ENCODE results near the gene REPIN1. TPM values are rescaled to one million over a fixed set of nuclear protein-coding genes. Genes with fewer than 3 reads are reported as not detected.

The REPIN1 gene
- total and polyA plus RNA-seq, 9 of the 15 experiments (the other 6 are each of a cell fraction or from before 2014, with no cell fraction given): 8.1 to 283 (median 94.3) TPM

DNA sequence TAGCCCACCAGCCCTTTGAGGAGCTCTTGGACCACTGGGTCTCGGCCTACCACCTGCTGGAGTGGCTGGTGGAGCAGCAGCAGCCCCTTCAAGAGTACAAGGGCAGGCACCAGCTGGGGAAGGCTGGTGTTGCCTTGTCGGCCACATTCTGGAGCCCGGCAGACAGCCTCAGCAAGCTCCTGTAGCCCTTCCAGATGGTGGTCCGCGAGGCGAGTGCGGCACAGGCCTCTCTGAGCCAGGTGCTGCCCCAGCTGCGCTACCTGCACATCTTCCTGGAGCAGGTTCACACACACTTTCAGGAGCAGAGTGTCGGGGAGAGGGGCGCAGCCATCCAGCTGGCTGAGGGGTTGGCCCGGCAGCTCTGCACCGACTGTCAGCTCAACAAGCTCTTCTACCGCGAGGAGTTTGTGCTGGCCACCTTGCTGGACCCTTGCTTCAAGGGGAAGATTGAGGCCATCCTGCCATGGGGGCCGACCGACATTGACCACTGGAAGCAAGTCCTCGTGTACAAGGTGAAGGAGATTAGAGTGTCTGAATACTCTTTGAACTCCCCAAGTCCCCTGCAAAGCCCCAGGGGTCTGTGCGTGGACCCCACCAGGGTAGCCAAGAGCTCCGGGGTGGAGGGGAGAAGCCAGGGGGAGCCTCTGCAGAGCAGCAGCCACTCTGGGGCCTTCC is 38.3 kb upstream of the REPIN1 start:
- peaks cover 0 to 17% of the 10 kb centered on the region in 2 experiments; a peak in 3 of 5 replicates for H3K4me1 ChIP-seq (replicated peaks in 1 of 2; ENCODE audit: control insufficient read depth in 2 of 2, insufficient read depth in 2 of 2, low read length in 2 of 2)
- H3K79me2 ChIP-seq (ENCODE audit: control insufficient read depth, insufficient read depth, low read length): peaks cover 31% of the 10 kb centered on the region
- BruUV-seq (replicated peaks): no TSS peak
- in situ Hi-C loops (cut with MboI): no loop called here
- intact Hi-C loops (cut with micrococcal nuclease): no loop called here
- H3K4me2 ChIP-seq (ENCODE audit: insufficient read depth, low read length): no peak overlapping the region
- no peak for ATAC-seq
- no peak for FAIRE-seq
- no peaks in the 10 kb centered on the region for H3K9me1 ChIP-seq (ENCODE audit: control insufficient read depth, insufficient read depth, low read length)
- DNase-seq (ENCODE audit: extremely low read depth in 1 of 4, low spot score in 3 of 4): peak in 1 of 4 experiments; percentile 14
- H2AFZ ChIP-seq (ENCODE audit: low read depth, low read length): no peak overlapping the region
- POLR2A ChIA-PET: interaction anchor here (0.9 to 2.4 kb wide), 5 partner anchors 8 to 40 kb away, joined by 3 to 6 read pairs (median 3); no protein-coding TSS in a partner anchor
- peak overlapping the region in 1 of 2 experiments; percentile 30; a peak in 2 of 4 replicates for H3K9ac ChIP-seq (ENCODE audit: insufficient read depth in 1 of 2, low read depth in 2 of 2, low read length in 2 of 2)
- H3K36me3 ChIP-seq (ENCODE audit: control insufficient read depth, insufficient read depth, low read length): peaks cover 83% of the 10 kb centered on the region
- no peak overlapping the region for H3K4me3 ChIP-seq
- H3K9me3 ChIP-seq (replicated peaks; ENCODE audit: control insufficient read depth, insufficient read depth, low read depth, low read length): no peaks in the 10 kb centered on the region
- CTCF ChIA-PET (ENCODE audit: low intra/inter-chr PET ratio): no interaction called here
- 93% methylated on average over 19 of the region's 19 CpGs for WGBS (ENCODE audit: insufficient coverage, low coverage, missing lambda C conversion rate)
- H4K20me1 ChIP-seq (replicated peaks; ENCODE audit: control insufficient read depth, insufficient read depth, low read length): no peaks in the 10 kb centered on the region; the same call in 1 of the 2 replicates
- no peak overlapping the region for H3K27ac ChIP-seq (ENCODE audit: extremely low read depth, low read depth, low read length)
- H3K27me3 ChIP-seq (ENCODE audit: control insufficient read depth in 2 of 2, insufficient read depth in 2 of 2, low read length in 2 of 2): no peaks in the 10 kb centered on the region
- TF ChIP-seq, protein P1, sequence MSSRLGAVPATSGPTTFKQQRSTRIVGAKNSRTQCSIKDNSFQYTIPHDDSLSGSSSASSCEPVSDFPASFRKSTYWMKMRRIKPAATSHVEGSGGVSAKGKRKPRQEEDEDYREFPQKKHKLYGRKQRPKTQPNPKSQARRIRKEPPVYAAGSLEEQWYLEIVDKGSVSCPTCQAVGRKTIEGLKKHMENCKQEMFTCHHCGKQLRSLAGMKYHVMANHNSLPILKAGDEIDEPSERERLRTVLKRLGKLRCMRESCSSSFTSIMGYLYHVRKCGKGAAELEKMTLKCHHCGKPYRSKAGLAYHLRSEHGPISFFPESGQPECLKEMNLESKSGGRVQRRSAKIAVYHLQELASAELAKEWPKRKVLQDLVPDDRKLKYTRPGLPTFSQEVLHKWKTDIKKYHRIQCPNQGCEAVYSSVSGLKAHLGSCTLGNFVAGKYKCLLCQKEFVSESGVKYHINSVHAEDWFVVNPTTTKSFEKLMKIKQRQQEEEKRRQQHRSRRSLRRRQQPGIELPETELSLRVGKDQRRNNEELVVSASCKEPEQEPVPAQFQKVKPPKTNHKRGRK (tag; IDR thresholded peaks at IDR 0.05): no peak
- TF ChIP-seq ZNF436 (CRISPR knock-in tag; IDR thresholded peaks at IDR 0.05): no peak
- TF ChIP-seq TAF1 (IDR thresholded peaks at IDR 0.05; ENCODE audit: control insufficient read depth, extremely low read depth, insufficient read depth, low read length, severe bottlenecking): no peak
- TF ChIP-seq CCAR2 (IDR thresholded peaks at IDR 0.05; ENCODE audit: low read depth, low read length): no peak
- no peak for TF ChIP-seq ZNF143 (CRISPR knock-in tag; IDR thresholded peaks at IDR 0.05)
- no peak for TF ChIP-seq ZFP30 (CRISPR knock-in tag; IDR thresholded peaks at IDR 0.05; ENCODE audit: borderline replicate concordance)
- peak; percentile 14; the same call in 1 of the 2 replicates for TF ChIP-seq MBD2 (IDR thresholded peaks at IDR 0.05; ENCODE audit: borderline replicate concordance, low read depth)
- peak; percentile 67 for TF ChIP-seq RBFOX2 (IDR thresholded peaks at IDR 0.05; ENCODE audit: low read depth, low read length)
- no peak for TF ChIP-seq MAFF (IDR thresholded peaks at IDR 0.05; ENCODE audit: low read length)
- no peak for TF ChIP-seq HDAC2 (IDR thresholded peaks at IDR 0.05)
- no peak for TF ChIP-seq DACH1 (IDR thresholded peaks at IDR 0.05; ENCODE audit: partially characterized antibody)
- no peak for TF ChIP-seq ZC3H8 (IDR thresholded peaks at IDR 0.05)
- TF ChIP-seq, protein P2, sequence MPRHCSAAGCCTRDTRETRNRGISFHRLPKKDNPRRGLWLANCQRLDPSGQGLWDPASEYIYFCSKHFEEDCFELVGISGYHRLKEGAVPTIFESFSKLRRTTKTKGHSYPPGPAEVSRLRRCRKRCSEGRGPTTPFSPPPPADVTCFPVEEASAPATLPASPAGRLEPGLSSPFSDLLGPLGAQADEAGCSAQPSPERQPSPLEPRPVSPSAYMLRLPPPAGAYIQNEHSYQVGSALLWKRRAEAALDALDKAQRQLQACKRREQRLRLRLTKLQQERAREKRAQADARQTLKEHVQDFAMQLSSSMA (CRISPR knock-in tag; IDR thresholded peaks at IDR 0.05): no peak
- no peak for TF ChIP-seq PTBP1 (IDR thresholded peaks at IDR 0.05; ENCODE audit: low read depth, low read length)
- no peak for TF ChIP-seq SPI1 (IDR thresholded peaks at IDR 0.05; ENCODE audit: borderline replicate concordance, low read depth, low read length)
- TF ChIP-seq CBFA2T2 (conservative IDR thresholded peaks at IDR 0.05): no peak
- TF ChIP-seq, protein P3, sequence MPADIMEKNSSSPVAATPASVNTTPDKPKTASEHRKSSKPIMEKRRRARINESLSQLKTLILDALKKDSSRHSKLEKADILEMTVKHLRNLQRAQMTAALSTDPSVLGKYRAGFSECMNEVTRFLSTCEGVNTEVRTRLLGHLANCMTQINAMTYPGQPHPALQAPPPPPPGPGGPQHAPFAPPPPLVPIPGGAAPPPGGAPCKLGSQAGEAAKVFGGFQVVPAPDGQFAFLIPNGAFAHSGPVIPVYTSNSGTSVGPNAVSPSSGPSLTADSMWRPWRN (IDR thresholded peaks at IDR 0.05; ENCODE audit: low read depth): no peak
- TF ChIP-seq ZNF197 (CRISPR knock-in tag; IDR thresholded peaks at IDR 0.05; ENCODE audit: low read depth): no peak
- TF ChIP-seq, protein P4, sequence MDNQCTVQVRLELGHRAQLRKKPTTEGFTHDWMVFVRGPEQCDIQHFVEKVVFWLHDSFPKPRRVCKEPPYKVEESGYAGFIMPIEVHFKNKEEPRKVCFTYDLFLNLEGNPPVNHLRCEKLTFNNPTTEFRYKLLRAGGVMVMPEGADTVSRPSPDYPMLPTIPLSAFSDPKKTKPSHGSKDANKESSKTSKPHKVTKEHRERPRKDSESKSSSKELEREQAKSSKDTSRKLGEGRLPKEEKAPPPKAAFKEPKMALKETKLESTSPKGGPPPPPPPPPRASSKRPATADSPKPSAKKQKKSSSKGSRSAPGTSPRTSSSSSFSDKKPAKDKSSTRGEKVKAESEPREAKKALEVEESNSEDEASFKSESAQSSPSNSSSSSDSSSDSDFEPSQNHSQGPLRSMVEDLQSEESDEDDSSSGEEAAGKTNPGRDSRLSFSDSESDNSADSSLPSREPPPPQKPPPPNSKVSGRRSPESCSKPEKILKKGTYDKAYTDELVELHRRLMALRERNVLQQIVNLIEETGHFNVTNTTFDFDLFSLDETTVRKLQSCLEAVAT (IDR thresholded peaks at IDR 0.05): no peak
- peak; percentile 73 for TF ChIP-seq POLR2G (IDR thresholded peaks at IDR 0.05; ENCODE audit: low read depth, low read length)

Data from K562 (cell line).